Tibial nerve (tissue), 3 donors: Measurements from ENCODE around the gene ALS2.

Source experiments
- CTCF ChIP-seq, 5 experiments: fragments of 200-600 bp in 3 of 5; fragments of 450-650 bp in 2 of 5; sonication (generic) in 3 of 5; IDR thresholded peaks; one replicate each; pipeline ENCODE4 v1.5.1; 2016 to 2019; ENCODE audit warnings: antibody characterized with exemption in 5 of 5, mild to moderate bottlenecking in 3 of 5, moderate library complexity in 2 of 5
- POLR2A ChIP-seq, 2 donors: fragments of 450-650 bp; IDR thresholded peaks; one replicate each; pipeline ENCODE4 v1.6.1; 2017; ENCODE audit warnings: antibody characterized with exemption in 2 of 2, mild to moderate bottlenecking in 2 of 2, moderate library complexity in 2 of 2

GRCh38 chr2:201828220-201828619 is 47.5 kb upstream of the ALS2 start:
- TF ChIP-seq CTCF (IDR thresholded peaks at IDR 0.05): no peak
- TF ChIP-seq POLR2A (IDR thresholded peaks at IDR 0.05): no peak
